Endothelial cell (in vitro differentiated cells): ENCODE data around the gene PTGES3. TPM values are rescaled to one million over a fixed set of nuclear protein-coding genes. Genes with fewer than 3 reads are reported as not detected.
"Not testable (repeated sequence)": the region's sequence is repeated elsewhere in the genome, so short reads cannot be mapped to it uniquely, and the experiment has no call there.

Experiments
- DNase-seq: peaks from one replicate; pipeline ENCODE4 v3.0.0; 2021; ENCODE audit warnings: low spot score
- H3K27ac Mint-ChIP-seq: one replicate; pipeline ENCODE4 v1.8.0; 2021; ENCODE audit warnings: mixed read lengths, inconsistent platforms; ENCODE audit not compliant: unreplicated experiment
- H3K27me3 Mint-ChIP-seq: one replicate; pipeline ENCODE4 v1.8.0; 2021; ENCODE audit warnings: mild to moderate bottlenecking, moderate library complexity, mixed read lengths, inconsistent platforms; ENCODE audit not compliant: unreplicated experiment
- H3K36me3 Mint-ChIP-seq: one replicate; pipeline ENCODE4 v1.8.0; 2021; ENCODE audit warnings: mild to moderate bottlenecking, low read depth, mixed read lengths, inconsistent platforms; ENCODE audit not compliant: unreplicated experiment
- H3K4me1 Mint-ChIP-seq: one replicate; pipeline ENCODE4 v1.8.0; 2021; ENCODE audit warnings: mild to moderate bottlenecking, mixed read lengths, inconsistent platforms; ENCODE audit not compliant: unreplicated experiment
- H3K4me3 Mint-ChIP-seq: one replicate; pipeline ENCODE4 v1.8.0; 2021; ENCODE audit warnings: mild to moderate bottlenecking, mixed read lengths, inconsistent platforms; ENCODE audit not compliant: unreplicated experiment
- H3K9me3 Mint-ChIP-seq: one replicate; pipeline ENCODE4 v1.8.0; 2021; ENCODE audit warnings: mixed read lengths, inconsistent platforms; ENCODE audit not compliant: unreplicated experiment
- CTCF ChIP-seq: fragments of 200-600 bp; sonication (generic); IDR thresholded peaks from one replicate; pipeline ENCODE4 v1.5.0; 2021; ENCODE audit warnings: antibody characterized with exemption; ENCODE audit not compliant: unreplicated experiment
- long read RNA-seq: library from polyadenylated mRNA; unstranded; transcript quantifications from one replicate; pipeline ENCODE4 v2.0.0, GENCODE V29; 2020; ENCODE audit not compliant: unreplicated experiment
- total RNA-seq: library from RNA; stranded (reverse); fragmentation: NEBNext Ultra II Directional; extraction: Animal tissue kit (Norgen Biotek cat#: 25700); gene quantifications from one replicate; pipeline ENCODE4 v1.2.1, GENCODE V29; 2021; ENCODE audit not compliant: unreplicated experiment

Gene PTGES3
- total RNA-seq = 165 TPM
- long read RNA-seq, transcript PTGES3-201 (8 exons, 1,920 nt) = major isoform, 221 of 246 reads
- long read RNA-seq, partial matches to known transcripts = 2 of 246 reads
- long read RNA-seq, other reads (novel, unspliced or antisense) = 14 of 246 reads

DNA sequence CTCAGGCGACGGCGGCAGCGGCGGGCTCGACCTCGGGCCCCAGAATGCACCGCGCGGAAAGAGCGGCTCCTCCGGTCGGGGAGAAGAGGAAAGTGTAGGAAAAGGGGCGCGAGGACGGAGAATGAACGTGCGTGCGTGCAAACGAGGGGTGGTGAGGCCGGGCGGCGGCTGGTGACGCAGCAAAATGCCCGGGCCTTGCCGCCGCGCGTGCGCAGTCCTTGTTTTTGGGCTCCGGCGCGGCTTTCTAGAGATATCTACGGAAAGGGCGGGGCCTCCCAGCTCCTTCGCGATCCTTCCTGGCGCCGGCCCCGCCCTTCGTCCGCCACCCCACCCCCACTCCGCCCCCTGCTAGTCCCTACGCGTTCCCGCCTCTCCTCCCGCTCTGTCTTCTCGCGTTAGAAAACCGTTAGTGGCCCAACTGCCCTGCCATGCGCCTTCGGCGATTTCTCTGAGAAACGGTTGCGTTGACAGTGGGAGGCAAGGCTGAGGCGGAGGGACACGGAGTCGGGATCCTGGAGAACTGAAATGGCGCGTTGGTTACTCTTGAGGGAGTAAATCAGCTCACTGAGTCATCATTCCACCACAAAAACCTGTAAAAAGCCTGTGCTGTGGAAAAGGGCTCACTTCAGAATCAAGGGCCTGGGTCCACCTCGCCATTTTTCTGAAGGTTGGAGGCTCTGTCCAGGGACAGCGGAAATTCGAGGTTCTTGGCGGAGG is at the start of gene PTGES3:
TSS of gene PTGES3 (minus strand) at position 156 of the 717 bp plus-strand sequence. CDS start 285 bp downstream, outside the sequence.
- Mint-ChIP-seq H3K4me3 (peak within 1 kb of the TSS; percentile 100), H3K27ac (peak within 1 kb of the TSS; percentile 99), H3K36me3 (peaks cover 16% of the 10 kb centered on the region), H3K27me3 (peaks cover 20% of the 10 kb centered on the region), H3K4me1 (peaks cover 27% of the 10 kb centered on the region), H3K9me3 (no peaks in the 10 kb centered on the region)
- no peak for TF ChIP-seq CTCF
- peak; percentile 98 for DNase-seq

GRCh38 chr12:56728139-56728861 is 40.2 kb upstream of the PTGES3 start:
- Mint-ChIP-seq H3K4me3 (no peak overlapping the region), H3K27me3 (peaks cover 8% of the 10 kb centered on the region), H3K9me3 (no peaks in the 10 kb centered on the region), H3K4me1 (peaks cover 13% of the 10 kb centered on the region), H3K36me3 (no peaks in the 10 kb centered on the region), H3K27ac (no peak overlapping the region)
- TF ChIP-seq CTCF = no peak
- no peak for DNase-seq

DNA sequence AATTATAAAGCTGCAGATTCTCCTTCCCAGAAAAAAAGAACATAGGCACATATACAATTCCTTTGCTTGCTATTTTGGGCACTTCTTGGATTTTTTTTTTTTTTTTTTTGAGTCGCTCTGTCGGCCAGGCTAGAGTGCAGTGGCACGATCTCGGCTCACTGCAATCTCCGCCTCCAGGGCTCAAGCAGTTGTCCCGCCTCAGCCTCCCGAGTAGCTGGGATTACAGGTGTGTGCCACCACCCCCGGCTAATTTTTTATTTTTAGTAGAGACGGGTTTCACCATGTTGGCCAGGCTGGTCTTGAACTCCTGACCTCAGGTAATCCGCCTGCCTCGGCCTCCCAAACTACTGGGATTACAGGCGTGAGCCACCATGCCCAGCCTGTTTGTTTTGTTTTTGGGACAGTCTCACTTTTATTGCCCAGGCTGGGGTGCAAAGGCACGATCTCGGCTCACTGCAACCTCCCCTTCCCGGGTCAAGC is 38.2 kb upstream of the PTGES3 start:
- not testable (repeated sequence) for H3K27me3 Mint-ChIP-seq, H3K9me3 Mint-ChIP-seq, DNase-seq, H3K36me3 Mint-ChIP-seq
- H3K4me1 Mint-ChIP-seq = peaks cover 31% of the 10 kb centered on the region
- peak overlapping the region; percentile 97 for H3K27ac Mint-ChIP-seq
- peak overlapping the region; percentile 99 for H3K4me3 Mint-ChIP-seq

DNA sequence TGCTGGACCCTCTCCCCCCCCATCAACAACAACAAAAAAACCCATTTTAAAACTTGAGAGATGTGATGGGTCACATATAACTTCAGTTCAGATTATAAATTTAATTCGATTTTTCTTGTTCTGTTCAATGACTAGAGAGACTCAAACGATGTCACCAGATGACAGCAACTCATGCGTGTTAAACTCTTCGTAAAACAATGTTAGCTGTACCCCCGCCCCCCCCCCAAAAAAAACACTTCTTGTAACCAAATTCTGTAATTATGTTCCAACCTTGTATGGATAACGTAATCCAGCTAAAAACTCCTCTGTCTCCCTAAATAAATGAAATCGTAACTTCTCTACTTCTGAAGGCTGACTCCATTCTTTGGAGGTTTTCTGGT is 37.6 kb upstream of the PTGES3 start:
- no peak for TF ChIP-seq CTCF
- no peaks in the 10 kb centered on the region for H3K9me3 Mint-ChIP-seq
- H3K4me1 Mint-ChIP-seq = peaks cover 36% of the 10 kb centered on the region
- peaks cover 12% of the 10 kb centered on the region for H3K27me3 Mint-ChIP-seq
- H3K27ac Mint-ChIP-seq = peak overlapping the region; percentile 97
- peaks cover 6% of the 10 kb centered on the region for H3K36me3 Mint-ChIP-seq
- DNase-seq = no peak
- peak overlapping the region; percentile 99 for H3K4me3 Mint-ChIP-seq

- Mint-ChIP-seq H3K27me3 (peaks cover 13% of the 10 kb centered on the region), H3K4me3 (peak within 1 kb of the TSS; percentile 99), H3K36me3 (peaks cover 12% of the 10 kb centered on the region), H3K27ac (peak within 1 kb of the TSS; percentile 97), H3K9me3 (no peaks in the 10 kb centered on the region), H3K4me1 (peaks cover 42% of the 10 kb centered on the region)
- DNase-seq = peak; percentile 92
- TF ChIP-seq CTCF = no peak
These were observed 37.1 kb upstream of the PTGES3 start, which contains the start of gene NACA for GRCh38 chr12:56724972-56725722. Gene NACA (minus strand): TSS chr12:56725299. CDS start chr12:56724521, 778 bp downstream.
